Frontal cortex (tissue), 4 donors: ENCODE measurements around the gene ZNF330. TPM values are rescaled to one million over a fixed set of nuclear protein-coding genes. Genes with fewer than 3 reads are reported as not detected.
"Not testable (repeated sequence)": the region's sequence is repeated elsewhere in the genome, so short reads cannot be mapped to it uniquely, and the experiment has no call there.

ENCODE experiments used
- DNase-seq, 2 donors: peaks; one replicate each; pipeline ENCODE4 v3.0.0; 2012; ENCODE audit warnings: low spot score in 2 of 2
- FAIRE-seq: peaks from 2 replicates; lab custom pipeline; 2012; peaks lifted over from hg19 to GRCh38; lab: Jason Lieb, UNC
- total RNA-seq: library from RNA; depleted of rRNA; stranded (reverse); fragments of >200 nt; gene quantifications from one replicate; pipeline ENCODE4 v1.2.3, GENCODE V29; 2014
- donor health status: control.
- donor health status: control.
- donor health status: control.

The ZNF330 gene
- total RNA-seq = 20.4 TPM

GRCh38 chr4:141220691-141221659 is at the start of gene ZNF330:
Gene ZNF330, plus strand, starts transcription at chr4:141220895. Its CDS starts 1,477 bp downstream, at chr4:141222372.
- DNase-seq = peak; percentile 89 to 90
- no peak for FAIRE-seq

DNA sequence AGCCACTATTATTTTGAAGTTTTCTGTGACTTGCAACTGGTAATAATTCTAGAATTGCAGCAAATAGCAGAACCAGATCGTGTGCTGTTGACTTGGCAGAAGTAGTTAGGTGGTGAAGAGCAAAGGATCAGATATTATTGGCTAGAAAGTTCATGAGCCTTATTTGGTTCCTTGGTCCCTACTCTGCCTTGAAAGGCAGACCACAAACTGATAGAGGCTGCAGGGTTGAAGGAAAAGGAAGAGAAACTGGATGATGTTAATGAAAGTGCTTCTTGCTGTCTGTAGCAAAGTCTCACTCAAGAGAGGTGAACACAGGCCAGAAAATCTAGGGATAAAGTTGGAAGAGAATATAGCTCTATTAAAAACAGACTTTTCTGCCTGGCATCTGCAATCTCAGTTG is 46.2 kb upstream of the ZNF330 start:
- FAIRE-seq (no peak), DNase-seq (no peak)

DNA sequence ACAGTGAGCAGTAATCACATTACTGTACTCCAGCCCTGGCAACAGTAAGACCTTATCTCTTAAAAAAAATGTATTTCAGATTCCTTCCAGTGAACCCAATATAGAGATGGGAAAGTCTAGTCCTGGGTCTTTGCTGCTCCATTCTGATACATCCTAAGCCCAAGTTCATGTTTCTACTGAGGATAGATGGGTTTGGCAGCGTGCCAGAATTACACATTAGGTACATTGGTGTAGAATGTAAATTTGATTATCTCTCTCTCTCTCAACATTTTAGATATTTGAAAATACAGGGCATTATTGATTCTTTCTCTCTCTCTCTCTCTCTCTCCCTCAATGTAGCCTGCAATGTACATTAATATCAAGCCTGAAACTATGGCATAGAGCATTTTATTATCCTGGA is 43.5 kb upstream of the ZNF330 start:
- DNase-seq (no peak), FAIRE-seq (no peak)

DNA sequence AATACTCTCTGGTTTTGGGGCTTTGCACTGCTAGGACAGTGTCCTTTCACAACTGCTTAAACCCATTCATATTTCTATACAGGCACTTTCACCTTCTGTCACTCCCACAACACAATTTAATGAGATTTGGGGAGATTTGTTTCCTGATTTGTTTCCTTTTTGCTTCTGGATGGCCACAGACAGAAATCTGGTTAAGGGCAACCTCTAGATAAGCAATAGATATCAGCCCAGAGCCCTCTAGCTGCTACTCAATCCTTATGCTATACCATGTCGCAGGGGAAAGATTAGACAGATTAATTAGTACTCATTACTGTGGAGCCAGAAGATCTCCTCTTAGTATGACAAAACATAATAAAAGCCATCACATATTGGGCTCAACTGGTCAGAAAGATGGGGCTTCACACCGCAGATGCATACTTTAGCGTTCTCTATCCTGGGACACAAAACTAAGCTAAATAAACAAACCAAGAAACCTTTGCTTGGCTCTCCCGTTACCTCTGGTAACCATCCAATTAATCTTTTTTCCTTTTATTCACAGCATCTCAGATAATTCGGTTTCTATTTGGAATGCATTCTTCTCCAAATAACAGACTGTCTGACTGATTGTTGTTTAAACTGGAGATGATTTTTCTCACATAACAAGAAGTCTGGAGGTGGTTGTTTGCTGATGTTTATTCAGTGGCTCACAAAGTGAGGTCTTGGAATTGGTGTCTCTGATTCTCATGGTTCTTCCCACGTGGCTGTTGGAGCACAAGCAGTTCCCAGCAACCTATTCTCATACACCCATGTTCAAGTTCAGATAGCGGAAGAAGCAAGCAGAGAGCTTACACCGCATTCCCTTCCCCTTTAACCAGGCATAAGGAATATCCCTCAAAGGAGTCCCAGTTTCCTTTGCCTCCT is 41.0 kb upstream of the ZNF330 start:
- FAIRE-seq (no peak), DNase-seq (no peak)

GRCh38 chr4:141180991-141181761 is 39.5 kb upstream of the ZNF330 start:
- FAIRE-seq (no peak), DNase-seq (no peak)

GRCh38 chr4:141183491-141183890 is 37.2 kb upstream of the ZNF330 start:
- DNase-seq, FAIRE-seq: not testable (repeated sequence)

GRCh38 chr4:141192564-141192963 is 28.1 kb upstream of the ZNF330 start:
- DNase-seq (no peak), FAIRE-seq (no peak)

DNA sequence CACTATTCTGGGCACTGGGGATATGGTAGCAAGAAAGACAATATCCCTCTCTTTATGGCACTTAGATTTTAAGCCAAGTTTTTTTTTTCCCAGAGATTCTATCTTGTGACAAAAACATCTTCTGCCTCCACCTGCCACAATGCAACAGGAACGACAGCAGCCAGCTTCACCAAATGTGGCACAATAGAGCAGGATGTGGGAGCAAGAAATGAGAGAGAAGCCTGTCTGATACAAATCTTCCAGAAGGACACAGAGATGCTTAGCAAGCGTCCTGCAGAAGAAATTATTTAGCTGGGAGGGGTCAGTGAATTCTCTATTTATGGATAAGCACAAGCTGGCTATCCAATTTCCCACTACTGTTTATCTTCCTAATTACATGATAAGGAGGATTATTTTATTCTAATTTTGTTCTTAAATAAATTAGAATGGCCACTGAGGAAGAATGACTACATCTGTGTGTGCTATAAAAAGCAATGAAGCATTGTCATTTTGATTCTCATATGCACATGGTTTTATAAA is 27.1 kb upstream of the ZNF330 start:
- no peak for DNase-seq
- no peak for FAIRE-seq

DNA sequence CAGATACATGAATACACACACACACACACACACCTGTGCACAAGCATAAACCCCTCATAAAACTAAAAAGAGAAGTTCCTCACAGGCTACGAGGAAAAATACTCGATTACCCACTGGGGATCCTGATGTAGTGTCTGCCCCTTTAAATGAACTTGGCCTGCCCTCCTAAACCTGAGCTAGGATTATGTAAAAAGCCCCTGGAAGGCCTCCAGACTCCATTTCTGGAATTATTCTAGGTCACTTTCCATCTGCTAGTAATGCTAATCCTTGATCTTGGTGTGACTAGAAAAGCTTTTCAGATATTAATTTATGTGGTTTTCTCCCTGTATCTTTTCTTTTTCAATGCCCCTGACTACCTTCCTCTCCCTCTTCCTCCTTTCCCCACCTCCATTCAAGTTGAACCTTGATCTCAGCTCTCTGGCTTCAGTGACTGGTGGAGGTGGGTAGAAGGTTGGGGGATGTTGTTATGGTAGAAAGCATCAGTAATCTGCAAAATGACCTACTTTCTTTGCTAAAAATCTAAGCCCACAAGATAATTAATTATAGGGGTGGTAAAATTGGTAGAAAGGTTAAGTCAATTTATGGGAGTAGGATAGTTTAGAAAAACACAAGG is 25.5 kb upstream of the ZNF330 start:
- FAIRE-seq (no peak), DNase-seq (no peak)

DNA sequence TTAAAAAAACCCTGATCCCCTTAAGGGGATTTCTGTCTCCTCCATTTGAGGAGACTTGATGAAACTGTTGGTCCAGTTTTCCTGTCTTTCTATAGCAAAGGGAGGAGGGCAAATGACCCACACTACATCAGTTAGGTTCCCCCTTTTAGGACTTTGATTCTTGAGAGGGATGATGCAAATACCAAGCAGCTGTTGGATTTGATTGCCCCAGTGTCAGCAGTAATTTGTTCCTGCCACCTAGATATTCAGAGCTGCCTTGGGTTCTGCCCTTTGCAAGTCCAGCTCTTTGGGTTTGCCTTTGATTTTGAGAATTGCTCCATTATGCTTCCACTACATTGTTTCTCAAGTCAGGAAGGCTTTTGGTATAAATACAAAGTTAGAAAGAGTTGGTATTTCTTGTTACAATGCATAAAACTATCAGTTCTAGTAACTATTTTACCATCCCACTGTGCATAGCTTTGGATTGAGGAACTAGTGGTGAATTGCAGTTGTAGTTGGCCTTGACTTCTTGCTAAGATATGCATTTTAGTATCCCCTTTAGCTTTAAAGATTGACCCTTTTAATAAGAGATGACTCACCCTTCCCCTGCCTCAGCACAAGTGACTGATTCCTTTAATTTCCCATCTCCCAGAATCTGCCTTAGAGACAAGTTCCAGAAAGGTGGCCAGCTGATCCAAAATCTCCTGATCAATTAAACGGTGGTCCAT is 24.3 kb upstream of the ZNF330 start:
- FAIRE-seq = no peak

GRCh38 chr4:141207961-141208360 is 12.7 kb upstream of the ZNF330 start:
- FAIRE-seq = no peak
- DNase-seq = no peak

More for the DNA sequence above, 24.3 kb upstream of the ZNF330 start:
- no peak for DNase-seq

DNA sequence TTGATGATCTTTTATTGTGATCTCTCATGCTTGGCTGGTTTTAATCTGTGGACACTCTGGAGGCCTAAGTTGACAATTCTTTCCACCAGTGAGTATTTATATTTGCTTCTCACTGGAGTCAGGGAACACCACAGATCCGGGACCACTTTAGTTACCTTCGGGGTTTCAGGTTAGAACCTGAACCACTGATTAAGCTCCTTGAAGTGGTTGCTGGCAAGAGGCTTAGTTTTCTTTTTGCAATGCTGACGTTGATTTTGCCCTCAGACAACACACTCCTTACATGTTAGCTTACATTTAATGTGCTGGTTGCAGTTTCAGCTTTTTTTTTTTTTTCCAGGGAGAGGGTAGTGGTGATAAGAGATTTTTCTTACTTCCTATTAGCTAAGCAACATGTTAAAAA is 10.5 kb upstream of the ZNF330 start:
- FAIRE-seq (no peak), DNase-seq (no peak)

DNA sequence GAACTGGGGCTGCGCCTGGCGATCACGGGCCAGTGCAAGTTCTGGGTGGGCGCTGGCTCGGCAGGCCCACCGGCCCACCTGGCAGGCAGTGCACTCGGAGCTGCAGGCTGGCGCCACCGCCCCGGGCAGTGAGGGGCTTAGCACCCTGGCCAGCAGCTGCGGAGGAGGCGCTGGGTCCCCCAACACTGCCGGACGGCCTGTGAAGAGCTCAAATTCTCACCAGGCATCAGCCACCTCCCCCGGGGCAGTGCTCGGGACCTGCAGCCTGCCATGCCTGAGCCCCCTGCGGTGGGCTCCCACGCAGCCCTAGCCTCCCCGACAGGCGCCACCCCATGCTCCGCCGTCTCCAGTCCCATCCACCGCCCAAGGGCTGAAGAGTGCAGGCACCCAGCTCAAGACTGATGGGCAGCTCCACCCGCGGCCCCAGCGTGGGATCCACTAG is 7.1 kb upstream of the ZNF330 start:
- FAIRE-seq (no peak), DNase-seq (no peak)

DNA sequence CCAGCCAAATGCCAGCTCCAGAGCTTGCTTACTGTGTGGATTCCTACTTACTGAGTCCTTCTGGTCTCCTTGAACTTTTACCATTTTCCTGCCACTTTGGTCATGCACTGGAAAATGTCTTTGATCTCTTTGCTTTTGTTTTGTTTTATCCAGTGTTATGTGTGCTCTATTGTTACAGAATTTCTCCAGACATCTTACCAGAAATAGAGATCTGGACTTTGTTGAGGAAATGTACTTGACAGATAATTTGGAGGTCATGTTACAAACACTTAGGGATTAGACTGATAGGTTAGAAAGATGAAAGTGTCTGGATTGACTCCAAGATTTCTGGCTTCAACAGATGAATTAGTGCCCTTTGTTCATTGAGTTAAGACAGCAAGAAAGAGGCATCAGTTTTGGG is 5.7 kb upstream of the ZNF330 start:
- no peak for DNase-seq
- no peak for FAIRE-seq

DNA sequence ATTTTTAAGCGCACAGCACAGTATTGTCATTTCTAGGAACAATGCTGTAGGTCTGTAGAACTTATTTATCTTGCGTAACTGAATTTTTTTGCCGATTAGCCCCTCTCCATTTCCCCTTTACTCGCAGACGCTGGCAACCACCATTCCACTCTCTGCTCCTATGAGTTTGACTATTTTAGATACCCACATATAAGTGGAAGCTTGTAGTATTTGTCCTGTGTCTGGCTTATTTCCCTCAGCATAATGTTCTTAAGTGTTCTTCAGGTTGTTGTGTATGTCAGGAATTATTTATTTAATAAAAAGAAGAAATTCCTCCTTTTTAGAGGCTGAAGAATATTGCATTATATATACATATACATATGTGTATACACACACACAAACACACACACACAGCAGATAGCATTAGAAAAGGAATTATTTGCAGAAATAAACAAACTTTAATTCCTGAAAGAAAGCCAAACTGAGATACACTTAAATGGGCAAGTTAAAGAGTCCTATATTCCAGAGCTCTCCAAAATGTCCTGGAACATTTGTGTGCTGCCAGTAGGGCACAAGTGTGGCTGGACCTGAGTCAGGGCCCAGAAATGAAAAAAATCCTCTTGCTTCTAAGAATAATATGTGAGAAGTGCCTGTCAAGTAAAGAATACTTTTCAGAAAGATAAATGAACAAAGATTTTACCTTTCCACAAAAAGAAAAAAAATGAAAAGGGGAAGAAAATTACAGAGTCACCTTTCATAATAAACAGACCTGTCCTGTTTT is 4.5 kb upstream of the ZNF330 start:
- DNase-seq = no peak
- no peak for FAIRE-seq

- no peak for FAIRE-seq
- DNase-seq = no peak
These were observed 424 bp upstream of the ZNF330 start for GRCh38 chr4:141220271-141220670.

- no peak for DNase-seq
- FAIRE-seq = no peak
These were observed 2.7 kb downstream of the ZNF330 start for GRCh38 chr4:141223418-141223817.

DNA sequence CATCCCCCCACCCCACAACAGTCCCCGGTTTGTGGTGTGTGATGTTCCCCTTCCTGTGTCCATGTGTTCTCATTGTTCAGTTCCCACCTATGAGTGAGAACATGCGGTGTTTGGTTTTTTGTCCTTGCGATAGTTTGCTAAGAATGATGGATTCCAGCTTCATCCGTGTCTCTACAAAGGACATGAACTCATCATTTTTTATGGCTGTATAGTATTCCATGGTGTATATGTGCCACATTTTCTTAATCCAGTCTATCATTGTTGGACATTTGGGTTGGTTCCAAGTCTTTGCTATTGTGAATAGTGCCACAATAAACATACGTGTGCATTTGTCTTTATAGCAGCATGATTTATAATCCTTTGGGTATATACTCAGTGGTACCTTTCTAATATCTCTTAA is 6.6 kb downstream of the ZNF330 start:
- not testable (repeated sequence) for FAIRE-seq, DNase-seq
